GM18867 (cell line): ENCODE data around the gene HECW1.
"Not testable (repeated sequence)": the region's sequence is repeated elsewhere in the genome, so short reads cannot be mapped to it uniquely, and the experiment has no call there.

Source experiments
- ATAC-seq: cut with Tn5 transposase; IDR thresholded peaks from one replicate; pipeline ENCODE4 v1.9.1; 2021; ENCODE audit warnings: mild to moderate bottlenecking, moderate library complexity; ENCODE audit not compliant: unreplicated experiment

The HECW1 gene

GRCh38 chr7:43111630-43112458 is 603 bp upstream of the HECW1 start:
- no peak for ATAC-seq

DNA sequence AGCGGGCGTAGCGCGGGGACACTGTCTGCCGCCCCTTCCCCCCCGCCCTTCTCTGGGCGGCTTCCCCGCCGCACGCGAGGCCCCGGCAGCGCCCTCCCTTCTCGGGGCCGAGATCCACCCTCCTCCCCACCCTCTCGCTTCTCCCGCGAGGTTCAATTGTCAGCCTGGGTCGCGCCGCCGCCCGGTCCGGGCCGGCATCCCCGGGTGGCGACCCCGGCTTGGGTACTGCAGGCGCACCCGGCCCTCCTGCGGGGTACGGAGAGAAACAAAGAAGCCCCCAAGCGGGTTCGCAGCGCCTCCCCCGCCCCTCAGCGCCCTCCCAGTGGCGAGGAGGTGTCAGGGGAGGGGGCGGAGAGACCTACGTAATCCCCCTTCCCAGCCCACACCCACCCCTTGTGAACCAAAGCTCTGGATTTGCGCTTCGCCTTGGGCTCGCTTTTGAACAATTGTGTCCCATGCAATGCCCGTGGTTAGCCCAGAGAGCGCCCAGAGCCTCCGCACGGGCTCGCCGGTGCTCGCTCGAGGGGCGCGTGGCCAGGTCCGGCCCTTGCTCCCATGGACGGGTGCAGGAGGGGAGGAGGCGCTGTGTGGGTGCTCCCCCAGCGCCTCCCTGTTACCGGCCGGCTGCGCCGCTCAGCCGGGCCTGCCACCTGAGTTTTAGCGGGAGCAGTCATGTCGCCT is 634 bp downstream of the HECW1 start:
- ATAC-seq: no peak

GRCh38 chr7:43113622-43114457 is 1.4 kb downstream of the HECW1 start:
- no peak for ATAC-seq

GRCh38 chr7:43114458-43114780 is 2.0 kb downstream of the HECW1 start:
- ATAC-seq: no peak

DNA sequence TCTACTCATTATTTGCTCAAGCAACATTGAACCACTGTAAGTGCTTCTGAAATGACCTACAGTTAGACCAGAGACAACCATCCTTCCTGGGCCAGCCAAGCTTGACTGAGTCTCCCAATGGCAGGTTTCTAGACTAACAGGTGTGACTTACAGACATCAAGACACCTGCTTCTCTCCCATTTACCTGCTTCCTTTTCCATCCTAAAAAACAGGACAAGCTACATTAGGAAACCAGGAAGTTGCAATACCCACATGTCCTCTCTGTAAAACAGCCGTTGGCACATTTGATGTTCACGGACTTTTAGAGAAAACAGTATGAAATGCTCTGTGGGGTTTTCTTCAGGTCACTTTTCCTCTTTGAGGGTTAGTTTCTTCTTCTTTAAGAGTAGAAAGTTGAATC is 4.0 kb downstream of the HECW1 start:
- no peak for ATAC-seq

DNA sequence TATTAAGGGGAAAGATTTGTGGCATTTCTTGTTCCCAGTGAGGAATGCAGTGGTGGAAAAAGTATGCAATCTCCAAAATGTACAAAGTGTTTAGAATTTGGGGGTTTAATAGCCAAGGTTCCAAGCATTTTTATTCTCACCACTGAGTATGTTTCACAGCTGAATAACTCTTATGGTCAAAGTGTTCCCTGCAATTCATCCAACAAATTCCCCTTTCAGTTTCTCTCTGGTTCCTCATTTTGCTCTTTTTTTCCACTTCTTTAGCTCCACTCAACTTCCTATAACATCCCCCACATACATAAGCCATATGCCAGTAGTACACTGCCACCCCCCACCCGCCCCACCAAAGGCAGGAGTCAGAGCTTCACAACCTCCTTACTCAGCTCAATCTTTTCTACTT is 4.6 kb downstream of the HECW1 start:
- ATAC-seq: no peak

- ATAC-seq: no peak
Observed at GRCh38 chr7:43117861-43118260, 5.4 kb downstream of the HECW1 start.

DNA sequence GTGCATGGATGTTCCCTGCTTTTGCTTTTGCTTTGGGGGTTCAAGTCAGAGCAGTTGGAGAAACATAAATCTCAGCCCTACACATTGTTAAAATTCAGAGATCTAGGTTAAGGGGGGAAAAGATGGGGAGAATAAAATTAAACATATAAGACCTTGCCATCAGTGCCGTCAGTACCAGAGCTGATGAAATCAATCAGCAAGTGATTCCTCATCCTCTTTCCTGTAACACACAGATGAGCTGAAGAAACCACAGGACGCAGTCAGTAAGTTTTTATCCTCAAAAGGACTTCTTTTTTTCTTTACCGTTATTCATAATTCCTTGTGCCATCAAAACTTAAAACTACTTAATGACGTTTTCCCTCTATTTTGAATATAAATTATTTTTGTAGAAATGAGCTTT is 5.9 kb downstream of the HECW1 start:
- ATAC-seq: no peak

DNA sequence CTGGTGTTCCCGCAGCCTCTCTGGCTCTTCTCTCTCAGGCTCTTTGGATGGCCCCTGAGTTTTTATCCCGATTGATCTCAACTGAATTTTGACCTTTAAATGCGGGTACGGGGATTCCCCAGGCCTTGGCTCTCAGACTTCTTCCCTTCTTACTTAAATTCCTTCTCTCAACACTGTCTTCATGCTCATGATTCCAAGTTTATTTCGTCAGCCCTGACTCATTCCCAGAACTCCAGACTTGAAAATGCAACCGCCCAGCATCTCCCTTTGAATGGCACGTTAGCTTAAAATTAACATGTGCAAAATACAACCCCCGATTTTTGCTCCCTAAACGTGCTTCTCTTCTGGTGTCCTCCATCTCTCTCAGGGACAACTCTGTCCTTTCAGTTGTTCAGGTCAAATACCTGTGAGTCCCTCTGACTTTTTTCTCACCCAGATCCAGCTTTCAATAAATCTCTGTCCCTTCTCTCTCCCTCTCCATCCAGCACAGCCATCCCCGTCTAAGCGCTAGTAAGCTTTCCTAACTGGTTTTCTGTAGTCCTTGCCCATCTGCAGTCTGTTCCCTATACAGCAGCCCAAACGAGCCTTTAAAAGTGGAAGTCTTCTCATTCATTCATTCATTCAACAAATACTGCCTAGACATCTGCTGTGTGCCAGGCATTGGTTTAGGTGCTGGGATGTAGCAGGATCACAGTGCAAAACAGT is 7.1 kb downstream of the HECW1 start:
- ATAC-seq: no peak

DNA sequence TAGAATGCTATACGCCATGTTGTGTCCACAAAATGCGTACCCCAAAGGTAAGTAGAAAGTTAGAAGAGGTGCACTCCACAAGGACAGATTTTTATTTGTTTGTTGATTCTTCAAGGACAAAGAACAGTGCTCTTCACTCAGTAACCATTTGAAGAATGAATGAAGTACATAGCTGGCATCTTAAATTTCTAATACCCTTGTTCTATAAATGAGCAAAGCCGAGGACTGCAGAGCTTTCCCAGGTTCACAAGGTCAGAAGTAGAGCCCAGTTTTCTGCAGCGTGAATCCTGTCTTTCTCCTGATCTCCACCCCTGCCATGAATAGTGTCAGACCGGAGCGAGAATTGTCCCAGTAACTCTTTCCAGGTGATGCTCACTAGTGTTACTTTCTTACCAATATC is 9.5 kb downstream of the HECW1 start:
- no peak for ATAC-seq

DNA sequence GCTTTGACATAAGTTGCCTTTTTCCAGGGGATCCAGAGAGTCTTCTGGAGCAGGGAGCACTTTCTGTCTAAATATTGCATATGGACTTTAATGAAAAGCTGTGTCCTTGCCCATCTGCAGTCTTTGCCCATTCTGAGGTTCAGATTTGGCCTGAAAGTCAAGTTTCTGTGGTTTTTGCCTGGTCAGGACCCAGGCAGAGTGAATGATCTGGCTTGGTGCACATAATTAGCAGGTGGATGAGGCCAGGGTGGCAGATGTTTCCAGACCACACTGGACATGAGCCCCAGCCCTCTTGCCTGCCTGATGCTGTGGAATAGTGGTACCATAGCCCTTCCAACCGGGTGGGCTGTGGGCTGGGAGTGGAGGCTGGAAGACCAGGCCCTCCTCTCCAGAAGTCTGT is 11.0 kb downstream of the HECW1 start:
- no peak for ATAC-seq

DNA sequence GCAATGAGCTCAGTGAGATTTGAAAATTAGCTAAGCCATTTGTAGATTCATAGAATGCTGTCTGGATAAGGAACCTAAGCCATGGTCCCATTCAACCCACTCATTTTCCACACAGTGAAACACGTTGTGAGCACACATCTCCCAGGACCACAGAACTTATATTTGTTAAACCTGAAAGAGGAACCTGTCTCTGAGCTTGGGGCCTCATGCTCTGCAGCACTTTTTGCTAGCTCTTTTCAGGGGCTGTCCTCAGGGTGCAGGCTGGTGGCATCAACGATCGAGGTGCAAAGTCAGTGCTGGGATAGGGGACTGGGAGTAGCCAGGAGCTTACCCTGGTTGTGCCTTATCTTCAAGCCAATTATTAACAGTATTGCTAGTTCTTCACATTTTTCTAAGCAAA is 11.9 kb downstream of the HECW1 start:
- no peak for ATAC-seq

DNA sequence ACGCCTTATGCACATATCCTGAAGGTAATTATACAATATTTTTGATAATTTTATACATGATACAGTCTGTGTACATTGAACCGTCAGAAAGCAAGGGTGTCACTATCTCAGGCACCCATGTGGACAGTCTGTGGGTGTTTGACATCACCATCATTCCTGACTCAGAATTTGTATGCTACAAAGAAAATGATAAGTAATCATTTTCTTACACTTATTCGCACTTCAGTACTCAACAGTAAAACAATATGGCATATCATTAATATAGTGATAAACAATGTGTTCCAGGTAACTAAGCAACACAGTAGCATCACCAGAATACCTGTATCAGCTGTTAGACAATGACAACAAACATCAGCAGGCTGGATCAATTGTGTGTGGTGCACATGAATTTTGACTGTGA is 17.9 kb downstream of the HECW1 start:
- no peak for ATAC-seq

DNA sequence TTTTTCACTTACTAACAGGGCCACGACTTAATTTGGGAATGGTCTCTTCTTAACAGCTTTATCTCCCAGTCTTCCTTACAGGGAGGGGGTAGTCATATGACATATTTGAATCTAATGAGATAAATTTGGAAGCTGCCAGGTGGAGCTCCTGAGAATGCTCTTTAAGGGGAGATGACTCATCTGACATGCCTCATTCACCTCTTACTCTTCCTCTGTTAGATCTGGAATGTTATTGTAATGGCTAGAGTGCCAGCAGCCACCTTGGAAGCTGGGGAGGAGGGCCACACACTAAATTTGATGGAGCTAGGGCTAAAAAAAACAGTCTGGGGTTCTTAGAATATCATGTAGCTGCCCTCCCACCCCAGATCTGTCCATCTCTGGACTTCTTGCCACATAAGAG is 22.7 kb downstream of the HECW1 start:
- no peak for ATAC-seq

GRCh38 chr7:43136064-43136463 is 23.6 kb downstream of the HECW1 start:
- no peak for ATAC-seq

DNA sequence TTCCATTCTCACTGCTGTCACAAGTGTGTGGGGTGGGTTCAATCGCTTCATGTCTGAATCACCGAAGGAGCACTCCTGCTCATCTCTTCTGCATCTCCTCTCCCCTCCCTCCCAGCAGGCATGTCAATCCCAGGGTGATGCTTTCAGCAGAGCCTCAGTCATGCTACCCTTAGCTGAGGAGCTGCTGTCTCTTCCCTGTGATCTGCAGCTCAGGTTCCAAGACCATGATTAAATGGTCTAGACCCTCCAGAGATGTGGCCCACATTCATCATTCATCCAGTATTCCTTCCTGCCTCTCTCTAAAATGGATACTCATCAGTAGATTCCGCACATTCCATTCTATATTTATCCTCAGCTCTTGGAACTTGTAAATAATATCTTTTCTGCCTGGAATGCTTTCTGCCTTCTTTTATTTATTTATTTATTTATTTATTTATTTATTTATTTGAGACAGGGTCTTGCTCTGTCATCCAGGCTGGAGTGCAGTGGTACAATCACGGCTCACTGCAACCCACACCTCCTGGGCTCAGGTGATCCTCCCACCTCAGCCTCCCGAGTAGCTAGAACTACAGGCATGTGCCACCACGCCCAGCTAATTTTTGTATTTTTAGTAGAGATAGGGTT is 24.8 kb downstream of the HECW1 start:
- ATAC-seq: not testable (repeated sequence)

- no peak for ATAC-seq
Observed at GRCh38 chr7:43137811-43138210, 25.4 kb downstream of the HECW1 start.

DNA sequence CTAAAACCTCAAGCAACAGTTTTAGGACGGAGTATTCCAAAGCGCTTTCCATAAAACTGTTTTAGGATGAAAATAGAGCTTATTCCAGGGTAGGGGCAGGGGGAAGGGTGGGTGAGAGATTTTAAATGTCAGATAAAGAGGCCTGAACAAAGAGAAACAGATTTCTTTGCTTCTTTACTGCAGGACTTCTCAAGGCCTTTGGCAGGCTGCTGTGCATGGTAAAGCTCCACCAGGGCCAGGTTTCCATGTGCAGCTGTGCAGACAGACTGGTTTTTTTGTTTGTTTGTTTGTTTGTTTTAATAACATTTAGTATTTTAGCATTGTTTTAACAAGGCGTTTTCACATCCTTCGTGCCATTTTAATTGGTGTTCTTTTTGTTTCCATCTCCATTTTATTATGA is 26.3 kb downstream of the HECW1 start:
- ATAC-seq: no peak

- ATAC-seq: no peak
Observed at GRCh38 chr7:43139137-43139536, 26.7 kb downstream of the HECW1 start.

DNA sequence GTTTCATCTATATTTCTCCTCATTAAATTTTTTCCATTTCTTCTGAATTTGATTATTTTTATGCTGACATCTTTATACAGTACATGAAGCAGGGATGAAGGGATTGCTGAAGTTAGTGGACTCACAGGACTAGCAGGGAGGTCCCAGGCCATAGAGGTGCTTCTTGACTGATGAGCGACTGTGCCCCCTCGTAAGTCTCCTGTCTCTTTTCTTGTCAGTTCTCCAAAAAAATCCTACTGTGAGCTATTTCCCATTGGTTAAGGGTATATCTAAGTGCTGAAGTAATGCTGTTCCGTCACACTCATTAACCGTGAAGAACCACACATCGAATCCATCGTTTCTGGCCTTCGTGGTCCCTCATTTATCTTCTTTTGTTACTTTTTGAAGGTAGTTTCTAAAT is 27.7 kb downstream of the HECW1 start:
- no peak for ATAC-seq

DNA sequence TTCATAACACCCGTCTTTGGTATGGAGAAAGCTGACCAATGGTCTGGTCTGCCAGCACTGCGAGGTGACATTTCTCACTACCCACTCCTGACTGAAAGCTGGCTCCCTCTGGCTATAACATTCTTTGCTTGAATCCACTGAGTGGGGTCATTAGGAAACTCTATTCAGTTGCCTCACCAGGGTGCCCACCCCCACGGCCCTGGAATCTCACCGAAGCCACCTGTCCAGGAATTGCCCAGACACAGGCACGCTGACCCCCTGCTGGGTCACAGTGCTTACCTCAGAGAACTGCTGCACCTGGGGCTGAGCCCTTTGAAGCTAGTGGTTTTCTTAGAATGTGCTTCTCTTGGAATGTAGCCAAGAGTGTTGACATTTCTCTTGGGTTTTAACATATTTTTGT is 28.6 kb downstream of the HECW1 start:
- no peak for ATAC-seq
